ENCODE results near the gene SEMA3B. TPM values are rescaled to one million over a fixed set of nuclear protein-coding genes. Genes with fewer than 3 reads are reported as not detected.
"Not testable (repeated sequence)": the region's sequence is repeated elsewhere in the genome, so short reads cannot be mapped to it uniquely, and the experiment has no call there.

SEMA3B gene
- total RNA-seq, 3 donors from 2014 or later = 0.35 to 0.55 (median 0.52) TPM

- no peak for ATAC-seq
- Mint-ChIP-seq H3K4me3 (no peak overlapping the region), H3K4me1 (ENCODE audit: low read depth) (peaks cover 18% of the 10 kb centered on the region), H3K27me3 (ENCODE audit: low read depth) (peaks cover 18% of the 10 kb centered on the region), H3K9me3 (no peaks in the 10 kb centered on the region), H3K36me3 (ENCODE audit: insufficient read depth) (no peaks in the 10 kb centered on the region)
- DNase-seq = no peak
These were observed 513 bp downstream of the SEMA3B start for GRCh38 chr3:50269460-50269859.

DNA sequence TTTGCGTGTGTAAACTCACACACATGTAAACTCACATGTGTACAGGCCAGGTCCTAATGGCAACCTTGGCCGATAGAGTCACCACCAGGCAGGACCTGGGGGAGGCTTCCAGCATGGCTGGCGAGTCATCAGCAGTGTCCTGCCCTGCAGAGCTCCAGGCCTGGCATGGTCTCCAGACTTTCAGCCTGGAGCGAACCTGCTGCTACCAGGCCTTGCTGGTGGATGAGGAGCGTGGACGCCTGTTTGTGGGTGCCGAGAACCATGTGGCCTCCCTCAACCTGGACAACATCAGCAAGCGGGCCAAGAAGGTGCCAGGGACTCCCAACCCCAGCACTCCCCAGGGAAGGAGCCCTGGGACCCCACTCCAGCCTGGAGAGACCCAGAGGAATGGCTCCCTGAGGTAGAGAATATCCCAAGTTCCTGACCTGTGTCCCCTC, 1.0 kb downstream of the SEMA3B start:
- peaks cover 23% of the 10 kb centered on the region for H3K27me3 Mint-ChIP-seq (ENCODE audit: low read depth)
- peaks cover 21% of the 10 kb centered on the region for H3K4me1 Mint-ChIP-seq (ENCODE audit: low read depth)
- no peaks in the 10 kb centered on the region for H3K36me3 Mint-ChIP-seq (ENCODE audit: insufficient read depth)
- DNase-seq (no peak), ATAC-seq (no peak)
- no peak overlapping the region for H3K4me3 Mint-ChIP-seq
- H3K9me3 Mint-ChIP-seq = no peaks in the 10 kb centered on the region

- Mint-ChIP-seq H3K27me3 (ENCODE audit: low read depth) (peaks cover 28% of the 10 kb centered on the region), H3K4me1 (ENCODE audit: low read depth) (peaks cover 26% of the 10 kb centered on the region), H3K9me3 (no peaks in the 10 kb centered on the region), H3K36me3 (ENCODE audit: insufficient read depth) (no peaks in the 10 kb centered on the region), H3K4me3 (no peak overlapping the region)
- no peak for DNase-seq
- no peak for ATAC-seq
These were observed 1.7 kb downstream of the SEMA3B start for GRCh38 chr3:50270422-50271224.

DNA sequence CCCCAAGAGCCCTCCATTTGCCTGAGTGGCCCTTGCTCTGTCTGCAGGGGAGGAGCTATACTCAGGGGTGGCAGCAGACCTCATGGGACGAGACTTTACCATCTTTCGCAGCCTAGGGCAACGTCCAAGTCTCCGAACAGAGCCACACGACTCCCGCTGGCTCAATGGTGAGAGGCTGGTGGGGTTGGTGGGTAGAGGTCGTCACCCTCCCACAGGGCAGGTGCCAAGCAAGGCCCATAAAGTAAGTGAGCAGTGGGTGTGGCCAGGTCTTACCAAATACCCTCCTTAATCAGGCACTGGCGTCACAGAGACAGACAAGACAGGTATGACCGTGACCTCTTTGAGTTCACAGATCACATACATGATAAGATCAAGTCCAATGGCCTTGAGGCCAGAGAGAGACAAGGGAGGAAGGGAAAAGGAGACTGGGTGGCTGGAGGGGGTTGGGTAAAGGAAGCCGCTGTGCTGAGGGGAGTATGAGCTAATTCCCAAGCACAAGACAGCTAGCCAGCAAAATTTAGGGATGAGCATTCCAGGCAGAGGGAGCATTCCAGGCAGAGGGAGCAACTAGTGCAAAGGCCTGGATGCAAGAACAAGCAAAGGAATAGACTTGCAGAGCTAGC, 2.5 kb downstream of the SEMA3B start:
- H3K36me3 Mint-ChIP-seq (ENCODE audit: insufficient read depth) = no peaks in the 10 kb centered on the region
- peaks cover 35% of the 10 kb centered on the region for H3K27me3 Mint-ChIP-seq (ENCODE audit: low read depth)
- no peak overlapping the region for H3K4me3 Mint-ChIP-seq
- peaks cover 31% of the 10 kb centered on the region for H3K4me1 Mint-ChIP-seq (ENCODE audit: low read depth)
- ATAC-seq (no peak), DNase-seq (no peak)
- H3K9me3 Mint-ChIP-seq = no peaks in the 10 kb centered on the region

GRCh38 chr3:50272538-50272910, 3.6 kb downstream of the SEMA3B start:
- not testable (repeated sequence) for H3K4me3 Mint-ChIP-seq; DNase-seq; ATAC-seq; H3K36me3 Mint-ChIP-seq (ENCODE audit: insufficient read depth); H3K9me3 Mint-ChIP-seq
- Mint-ChIP-seq H3K27me3 (ENCODE audit: low read depth) (peaks cover 39% of the 10 kb centered on the region), H3K4me1 (ENCODE audit: low read depth) (peaks cover 31% of the 10 kb centered on the region)

DNA sequence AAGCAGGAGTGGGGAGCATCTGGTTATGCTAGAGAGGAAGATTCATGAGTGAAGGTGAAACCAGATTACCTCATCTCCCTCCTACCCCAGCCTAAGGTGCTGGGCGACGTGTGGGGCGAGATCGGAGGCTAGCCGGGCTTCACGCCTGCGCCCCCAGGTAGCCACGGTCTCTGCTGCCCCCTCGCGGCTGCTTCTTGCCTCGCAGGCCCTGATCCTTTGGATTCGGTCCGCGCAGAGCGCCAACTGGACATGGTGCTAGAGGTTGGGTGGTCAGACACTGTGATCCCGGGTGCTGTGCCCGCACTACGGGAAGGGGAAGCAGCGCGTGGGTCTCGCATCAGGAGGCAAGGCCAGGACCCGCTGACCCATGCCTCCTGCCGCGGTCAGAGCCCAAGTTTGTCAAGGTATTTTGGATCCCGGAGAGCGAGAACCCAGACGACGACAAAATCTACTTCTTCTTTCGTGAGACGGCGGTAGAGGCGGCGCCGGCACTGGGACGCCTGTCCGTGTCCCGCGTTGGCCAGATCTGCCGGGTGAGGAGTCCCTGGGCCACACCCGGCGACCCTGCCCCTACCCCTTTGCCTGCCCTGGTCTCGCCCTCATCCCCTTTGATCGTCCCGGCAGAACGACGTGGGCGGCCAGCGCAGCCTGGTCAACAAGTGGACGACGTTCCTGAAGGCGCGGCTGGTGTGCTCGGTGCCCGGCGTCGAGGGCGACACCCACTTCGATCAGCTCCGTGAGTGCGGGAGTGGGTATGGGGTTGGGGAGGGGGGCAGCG, 4.2 kb downstream of the SEMA3B start:
- ATAC-seq (peak; percentile 79 to 87), DNase-seq (peak; percentile 88)
- no peaks in the 10 kb centered on the region for H3K36me3 Mint-ChIP-seq (ENCODE audit: insufficient read depth)
- H3K27me3 Mint-ChIP-seq (ENCODE audit: low read depth) = peaks cover 41% of the 10 kb centered on the region
- H3K4me1 Mint-ChIP-seq (ENCODE audit: low read depth) = peaks cover 31% of the 10 kb centered on the region
- peak overlapping the region; percentile 53 for H3K4me3 Mint-ChIP-seq
- no peaks in the 10 kb centered on the region for H3K9me3 Mint-ChIP-seq

- no peaks in the 10 kb centered on the region for H3K9me3 Mint-ChIP-seq
- DNase-seq (no peak), ATAC-seq (no peak)
- no peaks in the 10 kb centered on the region for H3K36me3 Mint-ChIP-seq (ENCODE audit: insufficient read depth)
- peaks cover 31% of the 10 kb centered on the region for H3K4me1 Mint-ChIP-seq (ENCODE audit: low read depth)
- H3K27me3 Mint-ChIP-seq (ENCODE audit: low read depth) = peaks cover 46% of the 10 kb centered on the region
- no peak overlapping the region for H3K4me3 Mint-ChIP-seq
These were observed 4.7 kb downstream of the SEMA3B start for GRCh38 chr3:50273689-50274065.

- Mint-ChIP-seq H3K4me1 (ENCODE audit: low read depth) (peaks cover 31% of the 10 kb centered on the region), H3K36me3 (ENCODE audit: insufficient read depth) (no peaks in the 10 kb centered on the region), H3K4me3 (peak overlapping the region; percentile 17), H3K27me3 (ENCODE audit: low read depth) (peaks cover 45% of the 10 kb centered on the region), H3K9me3 (no peaks in the 10 kb centered on the region)
- DNase-seq = peak; percentile 54
- ATAC-seq = peak; percentile 16 to 39
These were observed 5.6 kb downstream of the SEMA3B start for GRCh38 chr3:50274371-50275104.

DNA sequence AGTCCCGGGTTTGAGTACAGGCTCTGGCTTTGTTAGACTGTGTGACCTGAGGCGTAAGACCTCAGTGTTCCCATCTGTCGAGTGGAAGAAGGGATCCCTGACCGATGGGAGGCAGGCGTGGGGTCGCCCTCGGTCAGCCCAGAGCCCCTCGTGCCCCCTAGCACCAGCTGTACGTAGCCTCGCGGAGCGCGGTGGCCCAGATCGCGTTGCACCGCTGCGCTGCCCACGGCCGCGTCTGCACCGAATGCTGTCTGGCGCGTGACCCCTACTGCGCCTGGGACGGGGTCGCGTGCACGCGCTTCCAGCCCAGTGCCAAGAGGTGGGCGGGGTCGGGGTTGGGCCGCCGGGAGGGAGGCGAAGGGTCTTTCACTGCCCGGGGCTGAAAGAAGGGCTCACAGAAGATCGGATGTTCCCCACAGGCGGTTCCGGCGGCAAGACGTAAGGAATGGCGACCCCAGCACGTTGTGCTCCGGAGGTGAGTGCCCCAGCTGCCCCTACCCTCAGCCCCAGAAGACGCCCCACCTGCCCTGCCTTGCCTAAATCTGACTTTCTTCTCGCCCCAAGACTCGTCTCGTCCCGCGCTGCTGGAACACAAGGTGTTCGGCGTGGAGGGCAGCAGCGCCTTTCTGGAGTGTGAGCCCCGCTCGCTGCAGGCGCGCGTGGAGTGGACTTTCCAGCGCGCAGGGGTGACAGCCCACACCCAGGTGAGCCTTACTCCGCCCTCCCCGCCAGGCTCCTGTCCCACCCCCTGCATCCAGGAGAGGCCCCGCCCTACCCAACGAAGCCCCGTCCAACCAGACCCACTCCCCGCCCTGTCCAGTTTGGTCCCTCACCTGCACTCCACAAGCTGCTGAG, 6.4 kb downstream of the SEMA3B start:
- H3K4me3 Mint-ChIP-seq = peak overlapping the region; percentile 40
- peaks cover 45% of the 10 kb centered on the region for H3K27me3 Mint-ChIP-seq (ENCODE audit: low read depth)
- H3K36me3 Mint-ChIP-seq (ENCODE audit: insufficient read depth) = no peaks in the 10 kb centered on the region
- DNase-seq (no peak), ATAC-seq (no peak)
- H3K4me1 Mint-ChIP-seq (ENCODE audit: low read depth) = peaks cover 31% of the 10 kb centered on the region
- no peaks in the 10 kb centered on the region for H3K9me3 Mint-ChIP-seq

- DNase-seq (no peak), ATAC-seq (peak; percentile 45 to 54)
- H3K4me1 Mint-ChIP-seq (ENCODE audit: low read depth) = peaks cover 31% of the 10 kb centered on the region
- no peaks in the 10 kb centered on the region for H3K9me3 Mint-ChIP-seq
- peaks cover 45% of the 10 kb centered on the region for H3K27me3 Mint-ChIP-seq (ENCODE audit: low read depth)
- no peaks in the 10 kb centered on the region for H3K36me3 Mint-ChIP-seq (ENCODE audit: insufficient read depth)
- H3K4me3 Mint-ChIP-seq = peak overlapping the region; percentile 49
These were observed 7.2 kb downstream of the SEMA3B start for GRCh38 chr3:50275996-50276761.

DNA sequence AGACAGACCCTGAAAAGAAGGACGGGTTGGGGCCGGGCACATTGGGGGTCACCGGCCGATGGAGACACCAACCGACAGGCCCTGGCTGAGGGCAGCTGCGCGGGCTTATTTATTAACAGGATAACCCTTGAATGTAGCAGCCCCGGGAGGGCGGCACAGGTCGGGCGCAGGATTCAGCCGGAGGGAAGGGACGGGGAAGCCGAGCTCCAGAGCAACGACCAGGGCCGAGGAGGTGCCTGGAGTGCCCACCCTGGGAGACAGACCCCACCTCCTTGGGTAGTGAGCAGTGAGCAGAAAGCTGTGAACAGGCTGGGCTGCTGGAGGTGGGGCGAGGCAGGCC, 7.8 kb downstream of the SEMA3B start:
- H3K36me3 Mint-ChIP-seq (ENCODE audit: insufficient read depth) = no peaks in the 10 kb centered on the region
- no peak for DNase-seq
- peaks cover 28% of the 10 kb centered on the region for H3K4me1 Mint-ChIP-seq (ENCODE audit: low read depth)
- peaks cover 42% of the 10 kb centered on the region for H3K27me3 Mint-ChIP-seq (ENCODE audit: low read depth)
- no peak overlapping the region for H3K4me3 Mint-ChIP-seq
- H3K9me3 Mint-ChIP-seq = no peaks in the 10 kb centered on the region
- no peak for ATAC-seq

GRCh38 chr3:50278123-50278879, 9.4 kb downstream of the SEMA3B start:
- ATAC-seq (no peak), DNase-seq (no peak)
- H3K4me1 Mint-ChIP-seq (ENCODE audit: low read depth) = peaks cover 21% of the 10 kb centered on the region
- peaks cover 37% of the 10 kb centered on the region for H3K27me3 Mint-ChIP-seq (ENCODE audit: low read depth)
- H3K36me3 Mint-ChIP-seq (ENCODE audit: insufficient read depth) = no peaks in the 10 kb centered on the region
- no peak overlapping the region for H3K4me3 Mint-ChIP-seq
- H3K9me3 Mint-ChIP-seq = no peaks in the 10 kb centered on the region

Data from activated T-cell treated with anti-CD3 and anti-CD28 coated beads, Interleukin-2, amount 50 U/mL, for 4 hours (primary cell).